HL-60 (cell line): ENCODE measurements around the gene FLYWCH1.
A peak's percentile ranks its signal among the peaks of the same experiment; 100 is the strongest.

Experiments used
- DNase-seq, 2 experiments: peaks; one replicate each; pipeline ENCODE4 v3.0.0-alpha.2; 2010 to 2020; ENCODE audit warnings: low read depth in 1 of 2, low spot score in 1 of 2
- H3K27ac ChIP-seq: fragments of 250-450 bp; sonication (Bioruptor Pico); replicated peaks from 2 replicates; pipeline ENCODE4 v1.5.1; 2020; ENCODE audit warnings: mild to moderate bottlenecking, moderate library complexity
- H3K27me3 ChIP-seq: fragments of 250-450 bp; sonication (Bioruptor Pico); 2 replicates; pipeline ENCODE4 v1.5.1; 2021; ENCODE audit warnings: mild to moderate bottlenecking, moderate library complexity; ENCODE audit not compliant: insufficient read depth, poor library complexity, severe bottlenecking
- H3K4me3 ChIP-seq: replicated peaks from 2 replicates; pipeline ENCODE4 v1.5.1; 2011; ENCODE audit warnings: mild to moderate bottlenecking, control low read depth, low read length; ENCODE audit not compliant: insufficient read depth
- GABPA ChIP-seq: IDR thresholded peaks from 2 replicates; pipeline ENCODE4 v1.6.1; 2012; ENCODE audit warnings: low read depth
- POLR2AphosphoS5 ChIP-seq: IDR thresholded peaks from 2 replicates; pipeline ENCODE4 v1.6.1; 2012; ENCODE audit warnings: low read depth
- SPI1 ChIP-seq: IDR thresholded peaks from 2 replicates; pipeline ENCODE4 v1.6.1; 2012; ENCODE audit warnings: low read depth, mild to moderate bottlenecking, borderline replicate concordance
- TF ChIP-seq, protein P1 (sequence below): IDR thresholded peaks from 2 replicates; pipeline ENCODE4 v1.6.1; 2012; ENCODE audit warnings: low read depth; ENCODE audit not compliant: insufficient replicate concordance
- TF ChIP-seq, protein P2 (sequence below): IDR thresholded peaks from one replicate; pipeline ENCODE4 v1.5.1; 2011; ENCODE audit warnings: low read length, control low read depth, inconsistent platforms; ENCODE audit not compliant: insufficient read depth

FLYWCH1 gene

GRCh38 chr16:2904100-2904921 lies 7.4 kb upstream of the FLYWCH1 start:
- Histone ChIP-seq H3K27me3 (no peaks in the 10 kb centered on the region), H3K27ac (peak overlapping the region; percentile 91), H3K4me3 (peak overlapping the region; percentile 85)
- DNase-seq = peak; percentile 78 to 85
- TF ChIP-seq GABPA (no peak), SPI1 (no peak), POLR2AphosphoS5 (no peak; the same call in 1 of the 2 replicates)
- TF ChIP-seq, protein P1, sequence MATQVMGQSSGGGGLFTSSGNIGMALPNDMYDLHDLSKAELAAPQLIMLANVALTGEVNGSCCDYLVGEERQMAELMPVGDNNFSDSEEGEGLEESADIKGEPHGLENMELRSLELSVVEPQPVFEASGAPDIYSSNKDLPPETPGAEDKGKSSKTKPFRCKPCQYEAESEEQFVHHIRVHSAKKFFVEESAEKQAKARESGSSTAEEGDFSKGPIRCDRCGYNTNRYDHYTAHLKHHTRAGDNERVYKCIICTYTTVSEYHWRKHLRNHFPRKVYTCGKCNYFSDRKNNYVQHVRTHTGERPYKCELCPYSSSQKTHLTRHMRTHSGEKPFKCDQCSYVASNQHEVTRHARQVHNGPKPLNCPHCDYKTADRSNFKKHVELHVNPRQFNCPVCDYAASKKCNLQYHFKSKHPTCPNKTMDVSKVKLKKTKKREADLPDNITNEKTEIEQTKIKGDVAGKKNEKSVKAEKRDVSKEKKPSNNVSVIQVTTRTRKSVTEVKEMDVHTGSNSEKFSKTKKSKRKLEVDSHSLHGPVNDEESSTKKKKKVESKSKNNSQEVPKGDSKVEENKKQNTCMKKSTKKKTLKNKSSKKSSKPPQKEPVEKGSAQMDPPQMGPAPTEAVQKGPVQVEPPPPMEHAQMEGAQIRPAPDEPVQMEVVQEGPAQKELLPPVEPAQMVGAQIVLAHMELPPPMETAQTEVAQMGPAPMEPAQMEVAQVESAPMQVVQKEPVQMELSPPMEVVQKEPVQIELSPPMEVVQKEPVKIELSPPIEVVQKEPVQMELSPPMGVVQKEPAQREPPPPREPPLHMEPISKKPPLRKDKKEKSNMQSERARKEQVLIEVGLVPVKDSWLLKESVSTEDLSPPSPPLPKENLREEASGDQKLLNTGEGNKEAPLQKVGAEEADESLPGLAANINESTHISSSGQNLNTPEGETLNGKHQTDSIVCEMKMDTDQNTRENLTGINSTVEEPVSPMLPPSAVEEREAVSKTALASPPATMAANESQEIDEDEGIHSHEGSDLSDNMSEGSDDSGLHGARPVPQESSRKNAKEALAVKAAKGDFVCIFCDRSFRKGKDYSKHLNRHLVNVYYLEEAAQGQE = peak; percentile 63
- TF ChIP-seq, protein P2, sequence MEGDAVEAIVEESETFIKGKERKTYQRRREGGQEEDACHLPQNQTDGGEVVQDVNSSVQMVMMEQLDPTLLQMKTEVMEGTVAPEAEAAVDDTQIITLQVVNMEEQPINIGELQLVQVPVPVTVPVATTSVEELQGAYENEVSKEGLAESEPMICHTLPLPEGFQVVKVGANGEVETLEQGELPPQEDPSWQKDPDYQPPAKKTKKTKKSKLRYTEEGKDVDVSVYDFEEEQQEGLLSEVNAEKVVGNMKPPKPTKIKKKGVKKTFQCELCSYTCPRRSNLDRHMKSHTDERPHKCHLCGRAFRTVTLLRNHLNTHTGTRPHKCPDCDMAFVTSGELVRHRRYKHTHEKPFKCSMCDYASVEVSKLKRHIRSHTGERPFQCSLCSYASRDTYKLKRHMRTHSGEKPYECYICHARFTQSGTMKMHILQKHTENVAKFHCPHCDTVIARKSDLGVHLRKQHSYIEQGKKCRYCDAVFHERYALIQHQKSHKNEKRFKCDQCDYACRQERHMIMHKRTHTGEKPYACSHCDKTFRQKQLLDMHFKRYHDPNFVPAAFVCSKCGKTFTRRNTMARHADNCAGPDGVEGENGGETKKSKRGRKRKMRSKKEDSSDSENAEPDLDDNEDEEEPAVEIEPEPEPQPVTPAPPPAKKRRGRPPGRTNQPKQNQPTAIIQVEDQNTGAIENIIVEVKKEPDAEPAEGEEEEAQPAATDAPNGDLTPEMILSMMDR = peak; percentile 72

DNA sequence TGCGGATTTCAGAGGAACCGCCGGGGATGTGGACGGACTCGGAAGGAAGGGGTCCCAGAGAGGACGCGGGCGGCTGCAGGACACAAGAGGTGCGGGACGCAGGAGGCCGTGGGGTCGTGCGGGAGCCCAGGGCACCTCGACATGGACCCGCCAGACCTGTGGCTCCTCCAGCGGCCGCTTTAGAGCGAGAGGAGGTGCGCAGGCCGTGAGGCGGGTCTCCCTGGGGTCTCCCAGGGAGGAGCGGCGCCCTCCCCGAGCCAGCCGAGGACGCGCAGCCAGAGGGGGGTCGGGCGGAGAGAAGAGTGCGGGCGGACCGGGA lies 6.8 kb upstream of the FLYWCH1 start:
- H3K4me3 ChIP-seq = peak overlapping the region; percentile 85
- no peaks in the 10 kb centered on the region for H3K27me3 ChIP-seq
- peak overlapping the region; percentile 91 for H3K27ac ChIP-seq
- DNase-seq = no peak
- TF ChIP-seq, protein P2 = no peak
- TF ChIP-seq SPI1 (no peak), GABPA (no peak), POLR2AphosphoS5 (no peak)
- TF ChIP-seq, protein P1 = no peak

DNA sequence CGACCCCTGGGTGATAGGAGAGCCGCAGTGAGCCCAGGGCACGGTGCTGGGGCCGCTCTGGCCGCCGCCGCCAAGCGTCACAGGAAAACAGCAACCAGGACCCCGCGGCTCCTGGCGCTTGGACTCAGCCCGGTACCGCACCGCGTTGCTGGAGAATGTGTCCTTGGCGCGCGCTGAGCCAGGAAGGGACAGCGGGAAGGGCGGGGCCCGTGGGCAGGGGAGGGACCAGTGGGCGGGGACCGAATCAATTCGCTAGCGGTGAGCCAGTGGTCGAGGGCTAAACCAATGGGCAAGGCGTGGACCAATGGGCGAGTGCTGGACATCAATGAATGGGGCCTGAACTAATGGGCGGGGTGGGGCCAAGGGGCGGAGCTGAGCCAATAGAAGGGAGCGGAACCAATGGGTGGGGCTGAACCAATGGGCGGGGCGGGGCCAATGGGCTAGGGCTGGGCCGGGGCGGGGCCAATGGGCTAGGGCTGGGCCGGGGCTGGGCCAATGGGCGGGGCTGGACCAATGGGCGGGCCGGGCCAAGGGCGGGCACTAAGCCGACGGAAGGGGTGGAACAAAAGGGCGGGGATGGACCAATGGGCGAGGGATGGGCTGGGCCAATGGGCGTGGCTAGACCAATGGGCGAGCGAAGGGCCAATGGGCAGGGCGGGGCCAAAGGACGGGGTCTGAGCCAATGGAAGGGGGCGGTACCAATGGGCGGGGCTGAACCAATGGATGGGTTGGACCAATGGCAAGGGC lies 6.3 kb upstream of the FLYWCH1 start:
- no peaks in the 10 kb centered on the region for H3K27me3 ChIP-seq
- no peak for TF ChIP-seq GABPA
- no peak for TF ChIP-seq SPI1
- TF ChIP-seq POLR2AphosphoS5 = peak; percentile 98
- TF ChIP-seq, protein P1 = peak; percentile 70
- TF ChIP-seq, protein P2 = no peak
- peak overlapping the region; percentile 91 for H3K27ac ChIP-seq
- H3K4me3 ChIP-seq = peak overlapping the region; percentile 85
- DNase-seq = peak; percentile 99
